Fibroblast of villous mesenchyme (primary cell): ENCODE results near the gene POLR2B. TPM values are rescaled to one million over a fixed set of nuclear protein-coding genes. Genes with fewer than 3 reads are reported as not detected.

Experiments
- DNase-seq: peaks from one replicate; pipeline ENCODE4 v3.0.0-alpha.2; 2010; ENCODE audit warnings: low read depth
- H3K4me3 ChIP-seq: 2 replicates; pipeline ENCODE4 v1.5.1; 2011; ENCODE audit warnings: low read depth, mild to moderate bottlenecking, low read length
- CTCF ChIP-seq: IDR thresholded peaks from 2 replicates; pipeline ENCODE4 v1.5.1; 2012; ENCODE audit warnings: low read depth, mild to moderate bottlenecking, low read length; ENCODE audit not compliant: insufficient read depth
- total RNA-seq: library from RNA; depleted of rRNA; stranded (reverse); fragments of >200 nt; gene quantifications from 2 replicates; pipeline ENCODE4 v1.2.3, GENCODE V29; 2012

Gene POLR2B
- total RNA-seq, 1 donor: 136 TPM

- no peak overlapping the region for H3K4me3 ChIP-seq
- TF ChIP-seq CTCF: no peak
- no peak for DNase-seq
Measured at GRCh38 chr4:57039345-57039744, 60.6 kb downstream of the POLR2B start.

- DNase-seq: no peak
- no peak for TF ChIP-seq CTCF
- H3K4me3 ChIP-seq: no peak overlapping the region
Measured at GRCh38 chr4:57040510-57040909, 61.8 kb downstream of the POLR2B start.

GRCh38 chr4:57041020-57041419 is 62.3 kb downstream of the POLR2B start:
- peak; percentile 56 for DNase-seq
- H3K4me3 ChIP-seq: no peak overlapping the region
- no peak for TF ChIP-seq CTCF

GRCh38 chr4:57042711-57043169 is 64.0 kb downstream of the POLR2B start:
- no peak for TF ChIP-seq CTCF
- no peak overlapping the region for H3K4me3 ChIP-seq
- no peak for DNase-seq

GRCh38 chr4:57043347-57044251 is 64.9 kb downstream of the POLR2B start:
- H3K4me3 ChIP-seq: no peak overlapping the region
- peak; percentile 72 for DNase-seq
- no peak for TF ChIP-seq CTCF

GRCh38 chr4:57044279-57044678 is 65.6 kb downstream of the POLR2B start:
- DNase-seq: peak; percentile 78
- TF ChIP-seq CTCF: no peak
- no peak overlapping the region for H3K4me3 ChIP-seq
